Right cardiac atrium (tissue), 5 donors: ENCODE results near the gene GSG1L2. TPM values are rescaled to one million over a fixed set of nuclear protein-coding genes. Genes with fewer than 3 reads are reported as not detected.
A peak's percentile ranks its signal among the peaks of the same experiment; 100 is the strongest.
"Not testable (repeated sequence)": the region's sequence is repeated elsewhere in the genome, so short reads cannot be mapped to it uniquely, and the experiment has no call there.

ENCODE experiments used
- ATAC-seq, 2 donors: fragments of 200-7000 bp; cut with Tn5 transposase; one replicate each; pipeline versions ENCODE4 v1.8.0 to v1.9.1; 2020; ENCODE audit warnings: moderate library complexity in 2 of 2, mild to moderate bottlenecking in 1 of 2
- DNase-seq, 3 donors: peaks; one replicate each; pipeline ENCODE4 v3.0.0-alpha.2; 2020
- H3K27ac ChIP-seq: one replicate; pipeline ENCODE4 v1.5.1; 2013; ENCODE audit warnings: mild to moderate bottlenecking, low read length, control low read depth, moderate library complexity
- H3K27me3 ChIP-seq: one replicate; pipeline ENCODE4 v1.6.1; 2013; ENCODE audit not compliant: control insufficient read depth, insufficient read depth
- H3K4me1 ChIP-seq: one replicate; pipeline ENCODE4 v1.6.1; 2013; ENCODE audit warnings: low read length; ENCODE audit not compliant: control insufficient read depth, insufficient read depth
- H3K4me3 ChIP-seq: one replicate; pipeline ENCODE4 v1.5.1; 2013; ENCODE audit warnings: low read length, control low read depth
- H3K9me3 ChIP-seq: one replicate; pipeline ENCODE4 v1.6.1; 2013; ENCODE audit warnings: low read length; ENCODE audit not compliant: control insufficient read depth
- WGBS: extraction: QIAGEN DNeasy Blood & Tissue Kit; methylation state at CpG from one replicate; pipeline ENCODE4 v1.1.7; 2013; 5-methylcytosine and 5-hydroxymethylcytosine counted together
- intact Hi-C, 4 donors: fragments of 100-400 bp; cut with DNase I; formaldehyde crosslinking; loops; one replicate each; pipeline versions ENCODE4 v1.11.0 to v1.14.0; 2022 to 2023
- polyA plus RNA-seq: library from polyadenylated mRNA; stranded (reverse); fragments of 200-250 nt; gene quantifications from one replicate; pipeline ENCODE4 v1.2.3, GENCODE V29; 2013
- total RNA-seq, 4 donors: library from RNA; stranded (reverse); fragmentation: NEBNext Ultra II Directional; extraction: Animal tissue kit (Norgen Biotek cat#: 25700); gene quantifications; one replicate each; pipeline ENCODE4 v1.2.1, GENCODE V29; 2021
- donor health status: healthy with polysubstance abuse.
- donor health status: DM: no; HTN: yes; CAD: no.
- donor health status: DM: no; HTN: no; CAD: no.
- donor health status: DM: no; HTN: yes; CAD: no; lungs with severe emphysema.
- donor health status: DM: yes; HTN: yes; CAD: no.

GSG1L2 gene
- total and polyA plus RNA-seq, 5 donors, result not detected

DNA sequence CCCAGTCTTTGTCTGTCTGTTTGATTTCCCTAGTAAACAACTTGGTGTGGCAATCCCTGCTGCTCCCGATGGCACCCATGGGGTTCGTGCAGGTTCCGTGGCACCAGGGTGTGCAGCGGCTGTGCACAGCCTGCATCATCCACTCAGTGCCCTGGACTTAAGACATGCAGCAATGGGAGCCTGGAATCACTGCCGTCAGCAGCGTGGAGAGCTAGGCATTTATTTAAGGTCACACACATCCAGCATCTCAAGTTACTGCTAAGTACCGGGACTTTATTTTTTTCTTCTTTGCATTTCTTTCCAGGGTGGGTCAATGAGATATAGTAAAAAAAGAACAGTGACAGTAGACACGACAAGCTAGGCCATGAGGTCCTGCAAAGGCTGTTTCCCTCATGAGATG lies 33.3 kb downstream of the GSG1L2 start:
- Histone ChIP-seq H3K4me1 (no peaks in the 10 kb centered on the region), H3K27me3 (no peaks in the 10 kb centered on the region), H3K9me3 (no peaks in the 10 kb centered on the region), H3K4me3 (no peak overlapping the region), H3K27ac (no peak overlapping the region)
- WGBS, result 65% methylated on average over 8 of the region's 8 CpGs
- intact Hi-C loops, result no loop called here
- no peak for DNase-seq
- ATAC-seq, result no peak

- no peaks in the 10 kb centered on the region for H3K4me1 ChIP-seq
- H3K4me3 ChIP-seq, result no peak overlapping the region
- no peak overlapping the region for H3K27ac ChIP-seq
- no peak for DNase-seq
- 94% methylated on average over 2 of the region's 2 CpGs for WGBS
- H3K9me3 ChIP-seq, result no peaks in the 10 kb centered on the region
- no peaks in the 10 kb centered on the region for H3K27me3 ChIP-seq
- ATAC-seq, result no peak
- intact Hi-C loops, result no loop called here
Measured at GRCh38 chr17:9784544-9784943, 37.3 kb downstream of the GSG1L2 start.

- WGBS, result 78% methylated on average over 5 of the region's 5 CpGs
- intact Hi-C loops, H3K27me3 ChIP-seq, H3K27ac ChIP-seq, ATAC-seq, H3K9me3 ChIP-seq, H3K4me3 ChIP-seq, H3K4me1 ChIP-seq, DNase-seq: not testable (repeated sequence)
Measured at GRCh38 chr17:9783465-9783864, 38.4 kb downstream of the GSG1L2 start.

DNA sequence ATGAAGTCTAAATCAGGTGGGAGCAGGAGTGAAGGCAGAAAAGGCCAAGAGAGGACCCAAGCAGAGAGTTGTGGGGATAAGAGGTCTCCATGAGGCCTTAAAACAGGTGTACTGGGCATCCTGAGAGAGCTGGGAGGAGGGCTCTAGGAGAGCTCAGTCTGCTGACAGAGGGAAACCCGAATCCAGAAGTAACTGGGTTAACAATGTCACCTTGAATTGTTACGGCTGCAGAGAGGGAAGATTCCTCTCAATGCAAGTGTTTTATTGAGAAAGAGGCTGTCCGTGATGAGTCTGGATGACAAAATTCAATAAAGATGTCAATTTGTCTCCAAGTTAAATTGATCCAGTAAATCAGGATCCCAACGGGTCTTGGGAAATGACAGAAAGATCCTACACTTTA lies 38.8 kb downstream of the GSG1L2 start:
- WGBS, result 54% methylated on average over 4 of the region's 4 CpGs
- no peak overlapping the region for H3K4me3 ChIP-seq
- intact Hi-C loops, result no loop called here
- no peaks in the 10 kb centered on the region for H3K9me3 ChIP-seq
- H3K4me1 ChIP-seq, result no peaks in the 10 kb centered on the region
- H3K27me3 ChIP-seq, result no peaks in the 10 kb centered on the region
- ATAC-seq, result no peak
- no peak overlapping the region for H3K27ac ChIP-seq
- DNase-seq, result no peak

- no peak overlapping the region for H3K27ac ChIP-seq
- H3K9me3 ChIP-seq, result no peaks in the 10 kb centered on the region
- DNase-seq, result no peak
- H3K4me1 ChIP-seq, result no peaks in the 10 kb centered on the region
- ATAC-seq, result no peak
- H3K4me3 ChIP-seq, result no peak overlapping the region
- H3K27me3 ChIP-seq, result no peaks in the 10 kb centered on the region
- WGBS, result 86% methylated on average over 3 of the region's 3 CpGs
- intact Hi-C loops, result no loop called here
Measured at GRCh38 chr17:9780552-9780951, 41.3 kb downstream of the GSG1L2 start.

DNA sequence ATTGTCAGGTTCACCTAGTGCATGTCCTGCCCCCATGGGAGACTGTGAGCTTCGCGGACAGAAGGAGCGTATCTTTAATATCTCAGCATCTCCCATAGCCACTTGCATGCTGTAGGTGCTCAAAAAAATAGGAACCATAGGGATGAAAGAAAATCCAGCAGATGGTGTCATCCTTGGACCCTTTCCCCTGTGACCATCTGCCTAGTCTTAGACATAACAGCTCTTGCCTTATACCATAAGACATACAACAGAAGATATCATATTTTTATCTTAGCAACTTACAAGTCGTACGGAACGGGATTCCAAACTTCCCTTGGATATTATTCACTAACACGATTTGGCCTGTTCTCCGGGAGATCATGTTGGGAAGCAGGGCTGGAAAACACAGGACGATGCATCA lies 45.0 kb downstream of the GSG1L2 start:
- Histone ChIP-seq H3K4me3 (no peak overlapping the region), H3K4me1 (no peaks in the 10 kb centered on the region), H3K9me3 (no peaks in the 10 kb centered on the region), H3K27me3 (no peaks in the 10 kb centered on the region), H3K27ac (no peak overlapping the region)
- intact Hi-C loops, result no loop called here
- no peak for ATAC-seq
- no peak for DNase-seq
- 88% methylated on average over 9 of the region's 9 CpGs for WGBS

- ATAC-seq, result no peak
- 70% methylated on average over 19 of the region's 19 CpGs for WGBS
Measured at GRCh38 chr17:9772658-9773057, 49.2 kb downstream of the GSG1L2 start.

GRCh38 chr17:9771465-9771864 lies 50.4 kb downstream of the GSG1L2 start:
- no peak overlapping the region for H3K27ac ChIP-seq
- no peaks in the 10 kb centered on the region for H3K4me1 ChIP-seq
- H3K9me3 ChIP-seq, result no peaks in the 10 kb centered on the region
- 93% methylated on average over 27 of the region's 27 CpGs for WGBS
- ATAC-seq (peak in 1 of 2 donors; percentile 16), DNase-seq (no peak)
- H3K27me3 ChIP-seq, result no peaks in the 10 kb centered on the region
- intact Hi-C loops, result no loop called here
- no peak overlapping the region for H3K4me3 ChIP-seq

More at GRCh38 chr17:9772658-9773057, 49.2 kb downstream of the GSG1L2 start:
- H3K27ac ChIP-seq, result no peak overlapping the region
- H3K4me1 ChIP-seq, result no peaks in the 10 kb centered on the region
- intact Hi-C loops, result no loop called here
- no peaks in the 10 kb centered on the region for H3K9me3 ChIP-seq
- H3K4me3 ChIP-seq, result no peak overlapping the region
- DNase-seq, result no peak
- H3K27me3 ChIP-seq, result no peaks in the 10 kb centered on the region

- no peaks in the 10 kb centered on the region for H3K9me3 ChIP-seq
- no peak overlapping the region for H3K4me3 ChIP-seq
- intact Hi-C loops, result loop anchor here in 1 of 4 donors (5.0 kb wide), 1 partner anchor 42 kb away; no protein-coding TSS in a partner anchor
- no peaks in the 10 kb centered on the region for H3K4me1 ChIP-seq
- ATAC-seq (no peak), DNase-seq (no peak)
- no peaks in the 10 kb centered on the region for H3K27me3 ChIP-seq
- WGBS, result 86% methylated on average over 15 of the region's 15 CpGs
- no peak overlapping the region for H3K27ac ChIP-seq
Measured at GRCh38 chr17:9769036-9769695, 52.7 kb downstream of the GSG1L2 start.

- WGBS, result 34% methylated on average over 5 of the region's 5 CpGs
- no peak for DNase-seq
- no peak for ATAC-seq
- intact Hi-C loops, result loop anchor here in 1 of 4 donors (5.0 kb wide), 1 partner anchor 41 kb away; no protein-coding TSS in a partner anchor
- no peak overlapping the region for H3K4me3 ChIP-seq
- H3K4me1 ChIP-seq, result no peaks in the 10 kb centered on the region
- no peaks in the 10 kb centered on the region for H3K9me3 ChIP-seq
- no peaks in the 10 kb centered on the region for H3K27me3 ChIP-seq
- no peak overlapping the region for H3K27ac ChIP-seq
Measured at GRCh38 chr17:9768381-9768934, 53.4 kb downstream of the GSG1L2 start.

DNA sequence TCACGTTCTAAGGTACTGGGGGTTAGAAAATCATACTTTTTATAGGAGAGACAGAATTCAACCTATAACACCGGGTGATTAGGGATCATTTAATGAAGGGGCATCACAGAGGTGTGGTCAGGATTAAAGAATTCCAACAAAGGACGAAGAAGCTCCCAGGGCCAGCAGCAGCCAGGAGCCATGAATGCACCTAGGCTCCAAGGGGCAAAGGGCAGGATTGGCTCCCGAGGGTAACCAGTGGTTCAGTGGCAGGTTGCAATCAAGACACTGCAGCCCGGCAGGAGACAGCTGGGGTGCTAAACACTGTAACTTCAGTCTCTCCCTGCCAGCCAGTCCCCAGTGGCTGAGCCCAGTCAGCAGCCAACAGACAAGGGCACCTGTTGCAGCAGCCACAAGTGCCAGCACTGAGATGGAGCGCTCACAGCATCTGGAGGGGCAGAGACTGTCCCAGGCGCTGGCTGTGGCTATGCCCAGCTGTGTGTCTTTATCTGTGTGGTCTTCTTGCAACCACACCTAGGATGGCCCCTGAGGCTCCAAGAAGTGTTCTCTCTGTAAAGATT lies 54.4 kb downstream of the GSG1L2 start:
- DNase-seq (no peak), ATAC-seq (no peak)
- H3K27ac ChIP-seq, result no peak overlapping the region
- 78% methylated on average over 7 of the region's 7 CpGs for WGBS
- no peaks in the 10 kb centered on the region for H3K9me3 ChIP-seq
- intact Hi-C loops, result loop anchor here in 1 of 4 donors (5.0 kb wide), 1 partner anchor 40 kb away; no protein-coding TSS in a partner anchor
- no peaks in the 10 kb centered on the region for H3K27me3 ChIP-seq
- no peak overlapping the region for H3K4me3 ChIP-seq
- H3K4me1 ChIP-seq, result no peaks in the 10 kb centered on the region
